ENCODE data around the gene HFM1.
"Not testable (repeated sequence)": the region's sequence is repeated elsewhere in the genome, so short reads cannot be mapped to it uniquely, and the experiment has no call there.

DNA sequence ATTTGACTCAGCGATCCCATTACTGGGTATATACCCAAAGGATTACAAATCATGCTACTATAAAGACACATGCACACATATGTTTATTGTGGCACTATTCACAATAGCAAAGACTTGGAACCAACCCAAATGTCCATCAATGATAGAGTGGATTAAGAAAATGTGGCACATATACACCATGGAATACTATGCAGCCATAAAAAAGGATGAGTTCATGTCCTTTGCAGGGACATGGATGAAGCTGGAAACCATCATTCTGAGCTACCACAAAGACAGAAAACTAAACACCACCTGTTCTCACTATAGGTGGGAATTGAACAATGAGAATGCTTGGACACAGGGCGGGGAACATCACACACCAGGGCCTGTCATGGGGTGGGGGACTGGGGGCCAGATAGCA, 43.1 kb upstream of the HFM1 start:
- TF ChIP-seq, protein P1, sequence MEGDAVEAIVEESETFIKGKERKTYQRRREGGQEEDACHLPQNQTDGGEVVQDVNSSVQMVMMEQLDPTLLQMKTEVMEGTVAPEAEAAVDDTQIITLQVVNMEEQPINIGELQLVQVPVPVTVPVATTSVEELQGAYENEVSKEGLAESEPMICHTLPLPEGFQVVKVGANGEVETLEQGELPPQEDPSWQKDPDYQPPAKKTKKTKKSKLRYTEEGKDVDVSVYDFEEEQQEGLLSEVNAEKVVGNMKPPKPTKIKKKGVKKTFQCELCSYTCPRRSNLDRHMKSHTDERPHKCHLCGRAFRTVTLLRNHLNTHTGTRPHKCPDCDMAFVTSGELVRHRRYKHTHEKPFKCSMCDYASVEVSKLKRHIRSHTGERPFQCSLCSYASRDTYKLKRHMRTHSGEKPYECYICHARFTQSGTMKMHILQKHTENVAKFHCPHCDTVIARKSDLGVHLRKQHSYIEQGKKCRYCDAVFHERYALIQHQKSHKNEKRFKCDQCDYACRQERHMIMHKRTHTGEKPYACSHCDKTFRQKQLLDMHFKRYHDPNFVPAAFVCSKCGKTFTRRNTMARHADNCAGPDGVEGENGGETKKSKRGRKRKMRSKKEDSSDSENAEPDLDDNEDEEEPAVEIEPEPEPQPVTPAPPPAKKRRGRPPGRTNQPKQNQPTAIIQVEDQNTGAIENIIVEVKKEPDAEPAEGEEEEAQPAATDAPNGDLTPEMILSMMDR (IDR thresholded peaks at IDR 0.05): not testable (repeated sequence)
- TF ChIP-seq POLR2A (IDR thresholded peaks at IDR 0.05): not testable (repeated sequence)

All from body of pancreas (tissue), 4 donors.